ENCODE results near the gene RAB40AL.

DNA sequence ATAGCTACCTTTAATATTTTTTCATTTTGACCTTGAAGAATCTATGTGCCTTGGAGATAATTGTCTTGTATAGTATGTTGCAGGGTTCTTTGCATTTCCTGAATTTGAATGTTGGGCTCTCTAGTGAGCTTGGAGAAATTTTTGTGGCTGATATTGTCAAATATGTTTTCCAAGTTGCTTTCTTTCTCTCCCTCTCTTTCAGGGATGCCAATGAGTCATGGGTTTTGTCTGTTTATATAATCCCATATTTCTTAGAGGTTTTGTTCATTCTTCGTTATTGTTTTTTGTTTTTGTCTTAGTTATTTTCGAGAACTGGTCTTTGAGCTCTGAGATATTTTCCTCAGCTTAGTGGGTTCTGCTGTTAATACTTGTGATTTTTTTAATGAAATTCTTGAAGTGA lies 20.7 kb downstream of the RAB40AL start:
- TF ChIP-seq, protein P1, sequence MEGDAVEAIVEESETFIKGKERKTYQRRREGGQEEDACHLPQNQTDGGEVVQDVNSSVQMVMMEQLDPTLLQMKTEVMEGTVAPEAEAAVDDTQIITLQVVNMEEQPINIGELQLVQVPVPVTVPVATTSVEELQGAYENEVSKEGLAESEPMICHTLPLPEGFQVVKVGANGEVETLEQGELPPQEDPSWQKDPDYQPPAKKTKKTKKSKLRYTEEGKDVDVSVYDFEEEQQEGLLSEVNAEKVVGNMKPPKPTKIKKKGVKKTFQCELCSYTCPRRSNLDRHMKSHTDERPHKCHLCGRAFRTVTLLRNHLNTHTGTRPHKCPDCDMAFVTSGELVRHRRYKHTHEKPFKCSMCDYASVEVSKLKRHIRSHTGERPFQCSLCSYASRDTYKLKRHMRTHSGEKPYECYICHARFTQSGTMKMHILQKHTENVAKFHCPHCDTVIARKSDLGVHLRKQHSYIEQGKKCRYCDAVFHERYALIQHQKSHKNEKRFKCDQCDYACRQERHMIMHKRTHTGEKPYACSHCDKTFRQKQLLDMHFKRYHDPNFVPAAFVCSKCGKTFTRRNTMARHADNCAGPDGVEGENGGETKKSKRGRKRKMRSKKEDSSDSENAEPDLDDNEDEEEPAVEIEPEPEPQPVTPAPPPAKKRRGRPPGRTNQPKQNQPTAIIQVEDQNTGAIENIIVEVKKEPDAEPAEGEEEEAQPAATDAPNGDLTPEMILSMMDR (IDR thresholded peaks at IDR 0.05 in 4 of 5, conservative IDR thresholded peaks at IDR 0.05 in 1 of 5), result no peak
- no peak for TF ChIP-seq POLR2A (IDR thresholded peaks at IDR 0.05)
